ENCODE results near the gene PAXIP1.
A peak's percentile ranks its signal among the peaks of the same experiment; 100 is the strongest.
"Not testable (repeated sequence)": the region's sequence is repeated elsewhere in the genome, so short reads cannot be mapped to it uniquely, and the experiment has no call there.

Gene PAXIP1, protein sequence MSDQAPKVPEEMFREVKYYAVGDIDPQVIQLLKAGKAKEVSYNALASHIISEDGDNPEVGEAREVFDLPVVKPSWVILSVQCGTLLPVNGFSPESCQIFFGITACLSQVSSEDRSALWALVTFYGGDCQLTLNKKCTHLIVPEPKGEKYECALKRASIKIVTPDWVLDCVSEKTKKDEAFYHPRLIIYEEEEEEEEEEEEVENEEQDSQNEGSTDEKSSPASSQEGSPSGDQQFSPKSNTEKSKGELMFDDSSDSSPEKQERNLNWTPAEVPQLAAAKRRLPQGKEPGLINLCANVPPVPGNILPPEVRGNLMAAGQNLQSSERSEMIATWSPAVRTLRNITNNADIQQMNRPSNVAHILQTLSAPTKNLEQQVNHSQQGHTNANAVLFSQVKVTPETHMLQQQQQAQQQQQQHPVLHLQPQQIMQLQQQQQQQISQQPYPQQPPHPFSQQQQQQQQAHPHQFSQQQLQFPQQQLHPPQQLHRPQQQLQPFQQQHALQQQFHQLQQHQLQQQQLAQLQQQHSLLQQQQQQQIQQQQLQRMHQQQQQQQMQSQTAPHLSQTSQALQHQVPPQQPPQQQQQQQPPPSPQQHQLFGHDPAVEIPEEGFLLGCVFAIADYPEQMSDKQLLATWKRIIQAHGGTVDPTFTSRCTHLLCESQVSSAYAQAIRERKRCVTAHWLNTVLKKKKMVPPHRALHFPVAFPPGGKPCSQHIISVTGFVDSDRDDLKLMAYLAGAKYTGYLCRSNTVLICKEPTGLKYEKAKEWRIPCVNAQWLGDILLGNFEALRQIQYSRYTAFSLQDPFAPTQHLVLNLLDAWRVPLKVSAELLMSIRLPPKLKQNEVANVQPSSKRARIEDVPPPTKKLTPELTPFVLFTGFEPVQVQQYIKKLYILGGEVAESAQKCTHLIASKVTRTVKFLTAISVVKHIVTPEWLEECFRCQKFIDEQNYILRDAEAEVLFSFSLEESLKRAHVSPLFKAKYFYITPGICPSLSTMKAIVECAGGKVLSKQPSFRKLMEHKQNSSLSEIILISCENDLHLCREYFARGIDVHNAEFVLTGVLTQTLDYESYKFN

GRCh38 chr7:155003092-155003375 is at the start of gene PAXIP1:
PAXIP1 (minus strand) TSS chr7:155003124; CDS start chr7:155002929, 195 bp downstream.
- peak in 1 of 2 donors; percentile 54 for DNase-seq

- DNase-seq, result no peak
Measured at GRCh38 chr7:155051355-155051754, 48.4 kb upstream of the PAXIP1 start.

GRCh38 chr7:155048006-155048405 is 45.1 kb upstream of the PAXIP1 start:
- no peak for DNase-seq

DNA sequence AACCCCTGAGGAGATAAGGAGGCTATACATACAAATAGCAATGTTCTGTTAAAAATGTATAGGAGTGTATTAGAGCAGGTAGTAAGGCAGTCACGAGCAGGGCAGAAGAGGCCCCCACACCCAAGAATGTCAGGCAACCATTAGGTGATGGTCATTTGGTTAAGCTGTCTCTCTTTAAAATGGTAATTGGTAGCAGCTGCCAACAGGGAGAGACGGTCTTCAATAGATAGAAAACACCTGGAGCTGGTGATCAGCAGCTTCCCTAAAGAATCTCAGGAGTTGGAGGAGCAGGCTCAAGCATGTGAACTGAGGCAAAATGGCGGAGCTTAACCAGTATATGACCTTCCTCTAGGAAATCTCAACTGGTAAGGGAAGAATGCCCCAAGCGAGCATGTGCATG is 40.8 kb upstream of the PAXIP1 start:
- DNase-seq, result no peak

- no peak for DNase-seq
Measured at GRCh38 chr7:155038335-155038734, 35.4 kb upstream of the PAXIP1 start.

DNA sequence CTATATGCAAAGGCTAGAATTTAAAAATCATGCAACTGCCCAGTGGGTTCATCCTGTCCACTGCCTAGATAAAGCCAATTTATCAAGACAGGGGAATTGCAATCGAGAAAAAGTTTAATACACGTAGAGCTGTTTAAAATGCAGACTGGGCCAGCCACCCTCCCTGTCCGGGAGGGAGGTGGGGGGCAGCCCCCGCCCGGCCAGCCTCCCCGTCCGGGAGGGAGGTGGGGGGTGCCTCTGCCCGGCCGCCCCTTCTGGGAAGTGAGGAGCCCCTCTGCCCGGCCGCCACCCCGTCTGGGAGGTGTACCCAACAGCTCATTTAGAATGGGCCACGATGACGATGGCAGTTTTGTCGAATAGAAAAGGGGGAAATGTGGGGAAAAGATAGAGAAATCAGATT is 31.6 kb upstream of the PAXIP1 start:
- DNase-seq, result not testable (repeated sequence)

DNA sequence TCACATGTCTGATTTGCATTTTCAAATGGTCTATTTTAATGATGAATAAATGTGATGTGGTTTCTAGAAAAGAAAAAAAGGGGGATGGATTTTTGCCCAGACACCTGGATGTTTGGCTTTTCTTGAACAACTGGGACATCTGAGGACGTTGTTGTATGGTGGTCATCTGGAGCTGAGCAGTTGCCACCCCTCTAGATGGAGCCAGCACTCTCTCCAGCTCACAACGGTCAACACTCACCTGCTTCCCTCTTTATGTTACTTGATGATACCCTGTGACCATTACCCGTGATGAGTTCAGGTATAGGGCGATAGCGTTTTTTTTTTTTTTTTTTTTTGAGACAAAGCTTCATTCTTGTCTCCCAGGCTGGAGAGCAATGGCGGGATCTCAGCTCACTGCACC is 30.1 kb upstream of the PAXIP1 start:
- no peak for DNase-seq

GRCh38 chr7:155027879-155028278 is 25.0 kb upstream of the PAXIP1 start:
- no peak for DNase-seq

- no peak for DNase-seq
Measured at GRCh38 chr7:155021699-155022145, 18.8 kb upstream of the PAXIP1 start.

DNA sequence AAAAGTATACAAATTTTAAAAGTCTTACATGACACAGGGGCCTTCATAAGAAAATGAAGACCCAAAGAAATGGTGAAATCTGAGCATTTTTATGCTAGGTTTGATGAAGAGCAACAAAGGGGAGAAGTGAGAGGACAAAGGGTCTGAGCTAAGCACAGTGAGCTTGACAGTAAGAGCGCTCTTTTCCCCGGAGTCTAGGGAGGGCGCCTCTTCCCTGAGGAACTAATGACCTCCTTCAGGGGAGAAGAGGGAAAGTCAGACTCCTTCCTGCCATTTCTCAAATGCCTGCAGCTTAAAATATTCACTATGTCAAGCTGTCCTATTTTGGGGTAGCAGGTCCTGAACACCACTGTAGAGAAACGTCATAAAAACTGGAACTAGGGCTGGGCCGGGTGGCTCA is 18.1 kb upstream of the PAXIP1 start:
- DNase-seq, result no peak

GRCh38 chr7:155017834-155018233 is 14.9 kb upstream of the PAXIP1 start:
- no peak for DNase-seq

- no peak for DNase-seq
Measured at GRCh38 chr7:155011086-155011485, 8.2 kb upstream of the PAXIP1 start.

- peak in 1 of 2 donors; percentile 9 for DNase-seq
Measured at GRCh38 chr7:155009570-155010157, 6.7 kb upstream of the PAXIP1 start.

GRCh38 chr7:155007947-155008346 is 5.0 kb upstream of the PAXIP1 start:
- DNase-seq, result peak in 1 of 2 donors; percentile 5

DNA sequence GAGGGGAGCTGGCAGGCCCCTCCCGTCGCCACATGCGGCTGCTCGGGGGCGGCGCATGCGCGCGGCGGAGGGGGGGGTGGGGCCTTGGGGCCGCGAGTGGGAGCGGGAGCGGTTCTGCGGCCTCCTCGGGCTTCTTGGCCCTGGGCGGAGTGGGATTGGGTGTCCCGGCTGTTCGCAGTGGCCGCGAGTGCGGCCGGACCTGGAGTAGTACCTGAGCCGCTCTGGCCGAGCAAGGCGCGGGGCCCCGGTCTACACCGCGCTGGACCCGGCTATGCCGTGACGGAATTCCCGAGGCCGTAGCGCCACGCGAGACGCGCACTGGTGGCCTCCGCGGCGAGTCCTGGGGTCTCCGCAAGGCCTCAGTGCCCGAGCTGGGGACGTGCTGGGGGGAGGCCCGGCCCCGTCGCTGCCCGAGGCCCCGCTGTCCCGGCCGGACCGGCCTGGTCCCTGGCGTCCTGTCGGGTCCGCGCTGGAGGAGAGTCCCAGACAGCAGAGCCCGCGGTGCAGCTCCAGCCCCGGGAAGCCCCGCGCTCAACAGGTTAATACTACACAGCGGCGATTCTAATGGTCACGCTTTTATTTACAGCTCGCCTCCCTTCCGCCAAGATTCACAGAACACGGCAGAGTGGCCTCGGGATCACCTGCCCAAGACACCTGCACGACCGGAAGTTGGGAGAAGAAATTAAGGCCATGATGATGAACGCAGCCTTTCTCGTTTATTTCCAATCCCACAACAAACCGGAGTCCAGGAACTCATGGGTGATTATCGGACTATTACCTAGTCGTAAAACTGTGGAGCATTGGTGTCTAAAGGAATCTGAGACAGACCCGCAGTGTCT is 671 bp upstream of the PAXIP1 start:
- DNase-seq, result peak; percentile 73 to 78

DNA sequence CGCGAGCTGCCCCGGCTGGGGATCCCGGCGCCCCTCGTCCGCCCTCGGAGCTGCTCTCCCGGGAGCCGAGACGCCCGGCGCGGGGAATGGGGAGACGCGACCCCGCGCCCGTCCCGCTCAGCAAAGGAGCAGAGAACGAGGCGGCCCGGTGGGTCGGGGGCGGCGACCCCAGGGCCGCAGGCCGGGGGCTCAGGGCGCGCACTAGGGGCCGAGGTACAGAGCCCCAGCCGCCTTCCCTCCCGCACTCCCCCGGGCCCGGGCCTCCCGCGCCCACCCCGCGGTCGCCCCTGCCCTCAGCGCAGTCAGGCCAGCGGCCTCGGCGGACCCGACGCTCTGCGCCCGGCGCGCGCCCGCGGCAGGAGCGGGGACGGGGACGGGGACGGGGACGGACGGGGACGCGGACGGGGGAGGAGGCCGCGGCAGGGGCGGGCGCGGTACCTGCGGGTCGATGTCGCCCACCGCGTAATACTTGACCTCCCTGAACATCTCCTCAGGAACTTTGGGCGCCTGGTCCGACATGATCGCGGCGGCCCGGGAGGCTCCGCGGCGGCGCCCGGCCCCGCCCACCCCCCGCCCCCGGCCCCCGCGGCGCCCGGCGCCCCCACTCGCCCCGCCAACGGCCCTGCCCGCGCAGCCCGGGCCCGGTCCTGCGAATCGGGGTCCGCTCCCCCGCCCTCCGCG is 373 bp downstream of the PAXIP1 start:
- peak; percentile 20 to 37 for DNase-seq

DNA sequence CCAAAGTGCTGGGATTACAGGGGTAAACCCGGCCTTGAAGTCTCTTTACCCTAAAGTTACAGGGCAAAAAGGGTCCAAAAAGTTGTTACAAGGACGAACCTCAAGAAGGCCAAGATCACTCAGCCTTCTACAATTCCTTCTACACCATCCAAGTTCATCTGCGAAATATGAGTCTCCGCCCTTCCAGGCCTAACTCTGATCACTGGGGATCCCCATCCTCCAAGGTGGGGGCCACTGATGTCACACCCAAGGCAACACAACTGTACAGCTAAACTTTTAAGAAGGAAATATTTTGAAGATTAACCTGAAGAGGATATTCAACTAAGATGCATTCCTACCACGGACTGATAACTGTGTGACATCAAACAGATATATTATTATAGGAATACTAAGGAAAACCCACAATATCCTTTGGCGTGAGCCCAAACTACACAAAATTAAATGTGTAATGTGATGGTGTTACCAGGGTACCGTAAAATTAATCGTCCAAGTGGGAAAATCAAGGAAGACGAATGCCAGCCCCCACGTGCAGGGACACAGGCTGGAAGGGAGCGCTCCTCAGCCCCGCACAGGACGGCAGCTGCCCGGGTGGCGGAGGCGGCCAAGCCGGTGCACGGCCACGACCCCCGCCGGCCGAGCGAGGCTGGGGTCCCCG is 1.0 kb downstream of the PAXIP1 start:
- DNase-seq, result no peak

DNA sequence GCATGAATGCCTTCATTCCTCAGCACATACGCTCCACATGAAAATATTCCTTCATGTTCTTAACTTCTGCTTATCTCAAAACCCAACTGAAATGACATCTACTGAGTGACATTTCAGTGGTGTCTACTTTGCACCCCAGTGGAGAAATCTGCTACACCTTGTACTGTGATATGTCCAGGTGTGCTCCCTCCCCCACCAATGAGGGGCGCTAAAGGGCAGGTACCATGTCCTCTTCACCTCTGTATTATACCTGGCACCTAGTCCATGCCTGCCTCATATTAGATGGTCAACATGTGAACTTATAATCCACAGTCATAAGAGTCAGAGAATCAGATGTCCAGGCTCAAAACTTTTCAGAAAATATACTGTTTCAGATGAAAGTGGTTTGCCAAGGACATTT is 2.1 kb downstream of the PAXIP1 start:
- DNase-seq, result no peak

DNA sequence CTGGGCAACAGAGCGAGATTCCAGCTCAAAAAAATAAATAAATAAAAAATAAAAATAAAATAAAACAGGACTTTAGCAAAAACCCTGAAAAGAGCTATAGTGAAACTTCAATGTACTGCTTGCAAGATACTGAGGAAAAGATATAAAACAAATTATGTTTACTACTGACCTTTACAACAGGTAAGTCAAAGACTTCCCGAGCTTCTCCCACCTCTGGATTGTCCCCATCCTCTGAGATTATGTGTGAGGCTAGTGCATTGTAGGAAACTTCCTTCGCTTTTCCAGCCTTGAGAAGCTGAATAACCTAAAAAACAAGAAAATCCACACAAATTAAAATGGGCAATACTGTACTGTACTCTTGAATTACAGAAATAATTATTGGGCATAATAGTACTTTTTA is 4.4 kb downstream of the PAXIP1 start:
- no peak for DNase-seq

- DNase-seq, result no peak
Measured at GRCh38 chr7:154997840-154998370, 5.0 kb downstream of the PAXIP1 start.

GRCh38 chr7:154996756-154997155 is 6.2 kb downstream of the PAXIP1 start:
- no peak for DNase-seq
